ENCODE data around the gene ZFP14. TPM values are rescaled to one million over a fixed set of nuclear protein-coding genes. Genes with fewer than 3 reads are reported as not detected.

The ZFP14 gene
- total RNA-seq, 1 experiment from 2014 or later = 3.5 TPM

Other genes starting within 250 kb of the ZFP14 start
- 480 and 489 TPM in 2 replicates for gene CAPNS1, start 239.1 kb downstream of the ZFP14 start, total RNA-seq (2022)
- gene COX7A1, start 226.8 kb downstream of the ZFP14 start, total RNA-seq (2022) = not detected in 2 replicates
- gene ZNF565, start 164.5 kb downstream of the ZFP14 start, total RNA-seq (2022) = 3.8 and 4.1 TPM in 2 replicates
- 76.1 and 76.4 TPM in 2 replicates for gene ZNF146, start 164.1 kb downstream of the ZFP14 start, total RNA-seq (2022)
- 3.6 and 3.7 TPM in 2 replicates for gene ZFP82, start 39.4 kb upstream of the ZFP14 start, total RNA-seq (2022)
- gene ZNF566, start 110.4 kb upstream of the ZFP14 start, total RNA-seq (2022) = 10.0 and 11.6 TPM in 2 replicates
- 12.5 and 13.2 TPM in 2 replicates for gene ZNF260, start 149.1 kb upstream of the ZFP14 start, total RNA-seq (2022)
- 5.6 and 10.5 TPM in 2 replicates for gene ZNF529, start 194.1 kb upstream of the ZFP14 start, total RNA-seq (2022)
- 0.12 and 0.50 TPM in 2 replicates for gene ZNF382, start 226.1 kb upstream of the ZFP14 start, total RNA-seq (2022)